ENCODE measurements around the gene RB1. TPM values are rescaled to one million over a fixed set of nuclear protein-coding genes. Genes with fewer than 3 reads are reported as not detected.

The RB1 gene
- total RNA-seq, 3 donors from 2014 or later (not counting 1 experiment from before 2014, with no cell fraction given), result 25.5 to 28.3 (median 26.9) TPM

GRCh38 chr13:48475230-48475629 lies 171.7 kb downstream of the RB1 start:
- TF ChIP-seq, protein P1, sequence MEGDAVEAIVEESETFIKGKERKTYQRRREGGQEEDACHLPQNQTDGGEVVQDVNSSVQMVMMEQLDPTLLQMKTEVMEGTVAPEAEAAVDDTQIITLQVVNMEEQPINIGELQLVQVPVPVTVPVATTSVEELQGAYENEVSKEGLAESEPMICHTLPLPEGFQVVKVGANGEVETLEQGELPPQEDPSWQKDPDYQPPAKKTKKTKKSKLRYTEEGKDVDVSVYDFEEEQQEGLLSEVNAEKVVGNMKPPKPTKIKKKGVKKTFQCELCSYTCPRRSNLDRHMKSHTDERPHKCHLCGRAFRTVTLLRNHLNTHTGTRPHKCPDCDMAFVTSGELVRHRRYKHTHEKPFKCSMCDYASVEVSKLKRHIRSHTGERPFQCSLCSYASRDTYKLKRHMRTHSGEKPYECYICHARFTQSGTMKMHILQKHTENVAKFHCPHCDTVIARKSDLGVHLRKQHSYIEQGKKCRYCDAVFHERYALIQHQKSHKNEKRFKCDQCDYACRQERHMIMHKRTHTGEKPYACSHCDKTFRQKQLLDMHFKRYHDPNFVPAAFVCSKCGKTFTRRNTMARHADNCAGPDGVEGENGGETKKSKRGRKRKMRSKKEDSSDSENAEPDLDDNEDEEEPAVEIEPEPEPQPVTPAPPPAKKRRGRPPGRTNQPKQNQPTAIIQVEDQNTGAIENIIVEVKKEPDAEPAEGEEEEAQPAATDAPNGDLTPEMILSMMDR (IDR thresholded peaks at IDR 0.05), result no peak

DNA sequence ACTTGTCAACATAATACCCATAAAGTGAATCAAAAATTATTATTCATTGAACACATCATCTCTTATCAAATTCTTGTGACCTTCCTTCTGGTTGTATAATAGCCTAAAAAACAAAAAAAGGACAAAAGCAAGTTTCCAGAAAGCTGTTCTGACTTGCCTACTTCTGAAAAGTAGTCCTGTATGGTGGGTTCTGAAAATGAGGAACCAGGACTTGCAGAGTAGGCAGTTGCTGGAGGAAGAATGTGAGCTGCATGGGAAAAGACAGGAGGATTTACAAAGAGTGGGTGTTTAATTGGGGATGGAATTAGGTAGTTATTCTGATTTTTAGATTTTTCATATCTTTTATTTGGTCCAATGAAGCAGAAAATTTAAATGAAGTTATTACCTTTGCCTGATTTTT lies 172.7 kb downstream of the RB1 start:
- no peaks in the 10 kb centered on the region for H3K27me3 Mint-ChIP-seq (ENCODE audit: low read depth in 2 of 2)
- TF ChIP-seq, protein P1 (IDR thresholded peaks at IDR 0.05), result no peak
- H3K27ac Mint-ChIP-seq, result no peak overlapping the region
- H3K4me3 Mint-ChIP-seq, result no peak overlapping the region
- no peaks in the 10 kb centered on the region for H3K9me3 Mint-ChIP-seq
- H3K4me1 Mint-ChIP-seq, result peaks cover 0 to 9% of the 10 kb centered on the region in 2 donors
- H3K36me3 ChIP-seq (ENCODE audit: control insufficient read depth, insufficient read depth, low read length), result peaks cover 24% of the 10 kb centered on the region
- H3K4me3 ChIP-seq (ENCODE audit: low read length), result no peak overlapping the region
- intact Hi-C loops (cut with micrococcal nuclease), result no loop called here
- no peaks in the 10 kb centered on the region for H3K27me3 ChIP-seq (ENCODE audit: control insufficient read depth, insufficient read depth, low read length)
- no peak overlapping the region for H3K27ac ChIP-seq (ENCODE audit: low read length)
- no peaks in the 10 kb centered on the region for H3K4me1 ChIP-seq (ENCODE audit: control insufficient read depth, insufficient read depth, low read length)
- no peaks in the 10 kb centered on the region for H3K9me3 ChIP-seq (ENCODE audit: control insufficient read depth, insufficient read depth, low read length)
- ATAC-seq (no peak), DNase-seq (no peak)
- H3K36me3 Mint-ChIP-seq, result peaks cover 4% of the 10 kb centered on the region

More at GRCh38 chr13:48475230-48475629, 171.7 kb downstream of the RB1 start:
- 98% methylated on average over 2 of the region's 2 CpGs for WGBS (ENCODE audit: insufficient coverage)
- Histone ChIP-seq H3K27me3 (ENCODE audit: control insufficient read depth, insufficient read depth, low read length) (no peaks in the 10 kb centered on the region), H3K4me3 (ENCODE audit: low read length) (no peak overlapping the region), H3K27ac (ENCODE audit: low read length) (no peak overlapping the region), H3K4me1 (ENCODE audit: control insufficient read depth, insufficient read depth, low read length) (no peaks in the 10 kb centered on the region), H3K36me3 (ENCODE audit: control insufficient read depth, insufficient read depth, low read length) (peaks cover 20% of the 10 kb centered on the region), H3K9me3 (ENCODE audit: control insufficient read depth, insufficient read depth, low read length) (no peaks in the 10 kb centered on the region)
- DNase-seq (no peak), ATAC-seq (no peak)
- Mint-ChIP-seq H3K27me3 (ENCODE audit: low read depth in 2 of 2) (no peaks in the 10 kb centered on the region), H3K4me3 (no peak overlapping the region), H3K36me3 (peaks cover 4% of the 10 kb centered on the region), H3K9me3 (no peaks in the 10 kb centered on the region), H3K4me1 (peaks cover 0 to 9% of the 10 kb centered on the region in 2 donors), H3K27ac (peak overlapping the region in 1 of 2 donors; percentile 19)
- intact Hi-C loops (cut with micrococcal nuclease), result no loop called here

GRCh38 chr13:48476686-48477085 lies 173.1 kb downstream of the RB1 start:
- intact Hi-C loops (cut with micrococcal nuclease), result no loop called here
- TF ChIP-seq, protein P1 (IDR thresholded peaks at IDR 0.05), result no peak
- Mint-ChIP-seq H3K4me1 (peaks cover 0 to 9% of the 10 kb centered on the region in 2 donors), H3K4me3 (no peak overlapping the region), H3K36me3 (peaks cover 4% of the 10 kb centered on the region), H3K9me3 (no peaks in the 10 kb centered on the region), H3K27ac (no peak overlapping the region), H3K27me3 (ENCODE audit: low read depth in 2 of 2) (no peaks in the 10 kb centered on the region)
- ATAC-seq (no peak), DNase-seq (no peak)
- no peaks in the 10 kb centered on the region for H3K9me3 ChIP-seq (ENCODE audit: control insufficient read depth, insufficient read depth, low read length)
- H3K27ac ChIP-seq (ENCODE audit: low read length), result no peak overlapping the region
- H3K4me3 ChIP-seq (ENCODE audit: low read length), result no peak overlapping the region
- peaks cover 24% of the 10 kb centered on the region for H3K36me3 ChIP-seq (ENCODE audit: control insufficient read depth, insufficient read depth, low read length)
- H3K4me1 ChIP-seq (ENCODE audit: control insufficient read depth, insufficient read depth, low read length), result no peaks in the 10 kb centered on the region
- WGBS (ENCODE audit: insufficient coverage), result 50% methylated on average over 2 of the region's 4 CpGs
- no peaks in the 10 kb centered on the region for H3K27me3 ChIP-seq (ENCODE audit: control insufficient read depth, insufficient read depth, low read length)

DNA sequence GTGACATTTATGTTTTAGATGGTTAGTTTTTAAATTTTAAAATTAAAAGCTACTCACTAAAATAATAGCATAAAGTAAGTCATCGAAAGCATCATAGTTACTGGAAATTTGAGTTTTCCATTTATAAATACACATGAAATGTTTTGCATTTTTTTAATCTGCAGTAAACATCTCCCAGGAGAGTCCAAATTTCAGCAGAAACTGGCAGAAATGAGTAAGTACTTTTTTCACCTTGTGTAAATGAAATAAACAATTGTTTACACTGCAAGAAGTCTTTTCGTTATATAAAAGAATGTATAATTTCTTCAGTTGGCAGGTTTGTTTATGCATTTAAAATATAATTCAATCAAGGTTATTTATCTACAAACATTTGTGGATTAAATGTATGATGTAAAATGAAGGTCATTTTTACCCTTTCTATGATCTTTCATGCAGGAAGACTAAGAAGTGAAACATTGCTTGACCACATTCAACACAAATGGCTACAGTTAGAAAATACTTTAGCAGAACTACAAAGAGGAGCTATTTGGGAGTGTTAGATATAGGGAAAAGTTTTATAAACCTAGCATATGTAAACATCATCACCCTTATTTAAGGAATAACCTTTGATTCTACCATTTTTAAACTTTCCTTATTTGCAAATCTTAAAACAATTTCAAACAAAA lies 173.8 kb downstream of the RB1 start:
- Mint-ChIP-seq H3K9me3 (no peaks in the 10 kb centered on the region), H3K27ac (no peak overlapping the region), H3K4me1 (peaks cover 2 to 9% of the 10 kb centered on the region in 2 donors), H3K4me3 (no peak overlapping the region), H3K27me3 (ENCODE audit: low read depth in 2 of 2) (no peaks in the 10 kb centered on the region), H3K36me3 (peaks cover 8% of the 10 kb centered on the region)
- ATAC-seq (no peak), DNase-seq (no peak)
- H3K4me1 ChIP-seq (ENCODE audit: control insufficient read depth, insufficient read depth, low read length), result no peaks in the 10 kb centered on the region
- H3K27me3 ChIP-seq (ENCODE audit: control insufficient read depth, insufficient read depth, low read length), result no peaks in the 10 kb centered on the region
- intact Hi-C loops (cut with micrococcal nuclease), result no loop called here
- H3K27ac ChIP-seq (ENCODE audit: low read length), result no peak overlapping the region
- TF ChIP-seq, protein P1 (IDR thresholded peaks at IDR 0.05), result no peak
- WGBS (ENCODE audit: insufficient coverage), result no CpG with 5 or more reads among the region's 2 CpGs
- peaks cover 22% of the 10 kb centered on the region for H3K36me3 ChIP-seq (ENCODE audit: control insufficient read depth, insufficient read depth, low read length)
- H3K9me3 ChIP-seq (ENCODE audit: control insufficient read depth, insufficient read depth, low read length), result no peaks in the 10 kb centered on the region
- H3K4me3 ChIP-seq (ENCODE audit: low read length), result no peak overlapping the region

Measured in natural killer cell (primary cell).